ENCODE data around the gene C1orf174. TPM values are rescaled to one million over a fixed set of nuclear protein-coding genes. Genes with fewer than 3 reads are reported as not detected.

C1orf174 gene
- total RNA-seq (20.3 and 22.2 TPM in 2 replicates), polyA plus RNA-seq (17.6 and 26.1 TPM in 2 replicates)

DNA sequence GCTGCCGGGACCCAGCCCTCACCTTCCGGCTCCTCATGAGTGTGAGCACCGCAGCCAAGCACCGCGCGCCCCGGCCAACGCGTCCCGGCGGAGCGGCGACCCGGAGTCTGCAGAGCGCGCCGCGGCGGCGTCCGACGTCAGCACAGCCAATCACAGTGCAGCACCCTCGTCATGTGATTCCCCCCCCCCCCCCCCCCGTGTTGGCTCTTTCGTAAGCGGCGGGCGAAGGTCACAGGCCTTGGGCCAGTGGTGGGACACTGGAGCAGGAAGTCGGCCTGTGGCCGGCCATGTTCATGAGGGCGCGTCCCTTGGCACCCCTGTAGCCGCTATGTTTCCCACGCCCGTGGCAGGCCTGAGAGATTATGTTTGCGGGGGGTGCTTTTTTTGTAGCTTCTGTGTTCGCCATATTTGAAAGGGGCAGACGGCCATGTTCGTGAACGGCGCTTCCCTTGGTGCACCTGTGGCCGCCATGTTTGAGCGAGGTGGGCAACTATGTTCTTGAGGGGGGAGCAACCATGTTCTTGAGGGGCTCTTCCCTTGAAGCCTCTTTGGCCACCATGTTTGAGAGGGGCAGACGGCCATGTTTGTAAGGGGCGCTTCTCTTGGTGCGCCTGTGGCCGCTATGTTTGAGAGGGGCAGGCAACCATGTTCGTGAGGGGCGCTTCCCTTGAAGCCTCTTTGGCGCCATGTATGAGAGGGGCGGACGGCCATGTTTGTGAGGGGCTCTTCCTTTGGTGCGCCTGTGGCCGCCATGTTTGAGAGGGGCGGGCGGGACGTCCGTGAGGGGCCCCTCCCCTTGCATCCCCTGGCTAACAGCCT is at the start of gene C1orf174:
TSS of gene C1orf174 (minus strand) at position 123 of the 819 bp plus-strand sequence. CDS start at position 37, 86 bp downstream.
- H3K27me3 ChIP-seq: no peaks in the 10 kb centered on the region
- TF ChIP-seq, protein P1, sequence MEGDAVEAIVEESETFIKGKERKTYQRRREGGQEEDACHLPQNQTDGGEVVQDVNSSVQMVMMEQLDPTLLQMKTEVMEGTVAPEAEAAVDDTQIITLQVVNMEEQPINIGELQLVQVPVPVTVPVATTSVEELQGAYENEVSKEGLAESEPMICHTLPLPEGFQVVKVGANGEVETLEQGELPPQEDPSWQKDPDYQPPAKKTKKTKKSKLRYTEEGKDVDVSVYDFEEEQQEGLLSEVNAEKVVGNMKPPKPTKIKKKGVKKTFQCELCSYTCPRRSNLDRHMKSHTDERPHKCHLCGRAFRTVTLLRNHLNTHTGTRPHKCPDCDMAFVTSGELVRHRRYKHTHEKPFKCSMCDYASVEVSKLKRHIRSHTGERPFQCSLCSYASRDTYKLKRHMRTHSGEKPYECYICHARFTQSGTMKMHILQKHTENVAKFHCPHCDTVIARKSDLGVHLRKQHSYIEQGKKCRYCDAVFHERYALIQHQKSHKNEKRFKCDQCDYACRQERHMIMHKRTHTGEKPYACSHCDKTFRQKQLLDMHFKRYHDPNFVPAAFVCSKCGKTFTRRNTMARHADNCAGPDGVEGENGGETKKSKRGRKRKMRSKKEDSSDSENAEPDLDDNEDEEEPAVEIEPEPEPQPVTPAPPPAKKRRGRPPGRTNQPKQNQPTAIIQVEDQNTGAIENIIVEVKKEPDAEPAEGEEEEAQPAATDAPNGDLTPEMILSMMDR (IDR thresholded peaks at IDR 0.05; ENCODE audit: low read depth, low read length): no peak
- no peaks in the 10 kb centered on the region for H3K36me3 ChIP-seq
- peak within 1 kb of the TSS; percentile 99 for H3K27ac ChIP-seq
- peak within 1 kb of the TSS; percentile 75 for H3K4me3 ChIP-seq
- H3K9me3 ChIP-seq (ENCODE audit: low read depth): no peaks in the 10 kb centered on the region
- DNase-seq (ENCODE audit: low read depth in 1 of 2, low spot score in 1 of 2): peak; percentile 99
- peaks cover 8% of the 10 kb centered on the region for H3K4me1 ChIP-seq (ENCODE audit: low read depth)

DNA sequence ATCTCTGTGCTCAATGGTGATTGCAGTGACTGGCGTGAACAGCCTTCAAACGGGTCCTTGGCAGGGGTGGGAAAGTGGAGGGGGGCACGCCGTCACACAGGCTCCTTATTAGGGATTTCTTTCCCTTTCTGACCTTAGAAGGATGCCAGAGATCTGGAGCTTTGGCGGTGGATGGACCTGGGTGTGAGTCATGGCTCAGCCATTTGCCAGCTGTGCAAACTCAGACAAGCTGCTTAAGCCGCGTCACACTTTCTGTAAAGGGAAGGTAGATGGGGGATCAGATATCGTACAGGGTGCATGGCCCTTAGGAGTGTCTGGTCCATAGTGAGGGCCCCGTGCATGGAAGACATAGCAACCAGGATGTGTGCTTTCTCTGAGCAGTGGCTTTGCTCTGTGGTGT is 48.3 kb upstream of the C1orf174 start:
- no peak overlapping the region for H3K27ac ChIP-seq
- TF ChIP-seq, protein P1 (IDR thresholded peaks at IDR 0.05; ENCODE audit: low read depth, low read length): no peak
- H3K9me3 ChIP-seq (ENCODE audit: low read depth): no peaks in the 10 kb centered on the region
- H3K4me1 ChIP-seq (ENCODE audit: low read depth): no peaks in the 10 kb centered on the region
- no peak for DNase-seq (ENCODE audit: low read depth in 1 of 2, low spot score in 1 of 2)
- H3K36me3 ChIP-seq: no peaks in the 10 kb centered on the region
- H3K27me3 ChIP-seq: no peaks in the 10 kb centered on the region
- H3K4me3 ChIP-seq: no peak overlapping the region

DNA sequence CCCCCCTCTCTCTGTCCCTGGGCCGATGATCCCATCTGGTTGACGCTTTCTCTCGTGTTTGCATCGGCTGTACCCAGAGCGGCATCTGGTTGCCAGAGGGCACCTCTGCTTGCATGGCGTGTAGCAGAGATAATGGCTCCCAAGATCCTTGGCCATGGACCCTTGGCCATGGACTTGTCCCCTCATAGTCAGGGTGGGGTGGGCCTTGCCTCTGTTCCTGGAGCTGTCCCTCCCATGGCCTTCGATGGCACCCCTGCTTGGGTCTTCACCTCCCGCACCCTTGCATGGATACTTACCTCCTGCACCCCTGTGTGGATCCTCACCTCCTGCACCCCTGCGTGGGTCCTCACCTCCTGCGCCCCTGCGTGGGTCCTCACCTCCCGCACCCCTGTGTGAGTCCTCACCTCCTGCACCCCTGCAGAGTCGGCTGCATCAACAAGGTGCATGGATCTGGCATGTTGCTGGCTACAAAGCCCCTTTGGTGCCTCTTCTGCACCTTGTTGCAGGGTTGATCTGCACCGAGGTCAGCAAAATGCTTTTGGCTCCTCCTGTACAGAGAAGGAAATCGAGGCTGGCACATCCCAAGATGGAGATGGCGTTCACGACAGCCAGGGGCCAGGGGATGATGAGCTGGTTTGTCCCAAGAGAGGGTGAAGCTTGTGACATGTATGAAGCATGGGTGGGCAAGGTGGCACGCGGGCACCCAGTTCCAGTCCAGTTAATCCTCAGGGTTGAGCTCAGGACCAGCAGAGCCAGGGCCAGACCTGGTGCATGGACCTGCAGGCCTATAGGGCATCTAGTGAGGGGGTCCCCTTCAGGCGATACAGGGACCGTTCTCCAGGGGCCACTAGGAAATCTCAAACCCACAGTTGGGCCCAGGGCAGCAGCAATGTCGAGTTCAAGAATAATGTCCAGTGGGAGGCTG is 46.1 kb upstream of the C1orf174 start:
- TF ChIP-seq, protein P1 (IDR thresholded peaks at IDR 0.05; ENCODE audit: low read depth, low read length): no peak
- no peaks in the 10 kb centered on the region for H3K9me3 ChIP-seq (ENCODE audit: low read depth)
- H3K27me3 ChIP-seq: no peaks in the 10 kb centered on the region
- H3K4me3 ChIP-seq: no peak overlapping the region
- no peaks in the 10 kb centered on the region for H3K36me3 ChIP-seq
- DNase-seq (ENCODE audit: low read depth in 1 of 2, low spot score in 1 of 2): no peak
- no peak overlapping the region for H3K27ac ChIP-seq
- no peaks in the 10 kb centered on the region for H3K4me1 ChIP-seq (ENCODE audit: low read depth)

DNA sequence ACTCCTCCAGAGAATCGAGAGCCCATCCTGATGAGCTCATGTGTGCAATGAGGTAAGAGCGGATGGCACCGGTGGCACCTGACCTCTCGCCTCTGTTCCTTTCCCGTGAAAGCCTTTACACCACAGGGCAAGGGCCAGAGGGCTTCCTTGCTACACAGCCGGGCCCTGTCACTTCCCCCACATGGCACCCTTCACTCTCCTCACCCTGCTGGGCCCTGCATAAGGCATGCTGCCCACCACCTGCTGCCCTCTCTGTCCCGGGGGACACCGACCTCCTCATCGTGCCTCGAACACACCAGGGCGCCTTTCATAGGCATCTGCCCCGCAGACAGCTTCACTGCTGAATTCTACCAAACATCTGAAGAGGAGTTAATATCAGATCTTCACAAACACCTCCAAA is 45.1 kb upstream of the C1orf174 start:
- H3K9me3 ChIP-seq (ENCODE audit: low read depth): no peaks in the 10 kb centered on the region
- TF ChIP-seq, protein P1 (IDR thresholded peaks at IDR 0.05; ENCODE audit: low read depth, low read length): no peak
- H3K36me3 ChIP-seq: no peaks in the 10 kb centered on the region
- no peak overlapping the region for H3K4me3 ChIP-seq
- no peak for DNase-seq (ENCODE audit: low read depth in 1 of 2, low spot score in 1 of 2)
- no peak overlapping the region for H3K27ac ChIP-seq
- no peaks in the 10 kb centered on the region for H3K4me1 ChIP-seq (ENCODE audit: low read depth)
- H3K27me3 ChIP-seq: no peaks in the 10 kb centered on the region

DNA sequence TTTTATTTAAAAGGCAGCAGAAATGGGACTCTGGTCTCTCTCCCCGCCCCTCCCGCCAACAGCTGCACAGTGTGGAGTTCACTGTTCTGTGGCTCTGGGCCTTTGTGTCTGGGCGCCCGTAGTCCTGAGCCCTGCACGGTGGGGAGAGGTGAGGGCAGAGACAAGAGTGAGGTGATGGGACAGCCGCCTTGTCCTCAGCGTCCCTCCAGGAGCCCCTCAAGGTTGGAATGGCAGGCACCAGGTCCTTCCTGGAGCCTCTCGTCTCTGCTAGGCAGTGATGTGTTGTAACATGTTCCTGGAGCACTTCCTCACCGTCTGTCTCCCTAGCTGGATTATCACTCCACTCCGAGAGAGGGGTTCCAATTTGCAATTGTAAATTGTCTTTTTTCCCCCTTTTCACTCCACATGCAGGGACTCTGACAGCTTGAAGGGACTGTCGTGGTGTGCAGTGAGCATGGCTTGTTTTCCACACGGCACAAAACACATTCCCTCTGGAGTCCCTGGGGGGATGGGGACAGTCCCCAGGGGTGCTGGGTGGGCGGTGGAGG is 44.6 kb upstream of the C1orf174 start:
- no peak for DNase-seq (ENCODE audit: low read depth in 1 of 2, low spot score in 1 of 2)
- H3K36me3 ChIP-seq: no peaks in the 10 kb centered on the region
- TF ChIP-seq, protein P1 (IDR thresholded peaks at IDR 0.05; ENCODE audit: low read depth, low read length): no peak
- no peak overlapping the region for H3K27ac ChIP-seq
- no peak overlapping the region for H3K4me3 ChIP-seq
- H3K4me1 ChIP-seq (ENCODE audit: low read depth): no peaks in the 10 kb centered on the region
- H3K27me3 ChIP-seq: no peaks in the 10 kb centered on the region
- no peaks in the 10 kb centered on the region for H3K9me3 ChIP-seq (ENCODE audit: low read depth)

Data from cardiac muscle cell (in vitro differentiated cells and primary cell).